ENCODE measurements around the gene WDR55. TPM values are rescaled to one million over a fixed set of nuclear protein-coding genes. Genes with fewer than 3 reads are reported as not detected.

WDR55 gene
- total and polyA plus RNA-seq, 2 of the 13 experiments (the other 11 are each of a cell fraction or from before 2014, with no cell fraction given) = 17.7 to 18.2 TPM

GRCh38 chr5:140710899-140711552 lies 46.3 kb downstream of the WDR55 start (continued):
- TF ChIP-seq ZNF460 (CRISPR knock-in tag; IDR thresholded peaks at IDR 0.05; ENCODE audit: borderline replicate concordance) (no peak; the same call in 1 of the 2 replicates), JUND (CRISPR knock-in tag; IDR thresholded peaks at IDR 0.05) (peak; percentile 76; the same call in 1 of the 2 replicates), ZGPAT (CRISPR knock-in tag; IDR thresholded peaks at IDR 0.05) (peak; percentile 92), ATF7 (IDR thresholded peaks at IDR 0.05) (peak; percentile 65; the same call in 1 of the 2 replicates), ATF7 (CRISPR knock-in tag; IDR thresholded peaks at IDR 0.05) (no peak), TRIM22 (IDR thresholded peaks at IDR 0.05) (no peak), HINFP (CRISPR knock-in tag; IDR thresholded peaks at IDR 0.05; ENCODE audit: low read depth) (peak; percentile 11; the same call in 1 of the 2 replicates), TBL1XR1 (IDR thresholded peaks at IDR 0.05; ENCODE audit: borderline replicate concordance, low read length, partially characterized antibody) (peak; percentile 78), ASH2L (IDR thresholded peaks at IDR 0.05; ENCODE audit: insufficient read length, low read depth, low read length) (peak; percentile 70), ZNF772 (CRISPR knock-in tag; IDR thresholded peaks at IDR 0.05) (peak; percentile 68; the same call in 1 of the 2 replicates), ZNF414 (CRISPR knock-in tag; IDR thresholded peaks at IDR 0.05) (0 out of 2 replicates have a peak, but pooled peaks have one; percentile 63), FOXO1 (CRISPR knock-in tag; IDR thresholded peaks at IDR 0.05) (no peak; the same call in 1 of the 2 replicates), ZNF263 (CRISPR knock-in tag; IDR thresholded peaks at IDR 0.05) (no peak), PITX1 (CRISPR knock-in tag; IDR thresholded peaks at IDR 0.05) (no peak; the same call in 1 of the 2 replicates), ZNF180 (CRISPR knock-in tag; IDR thresholded peaks at IDR 0.05; ENCODE audit: borderline replicate concordance, low read depth) (no peak), ZNF766 (CRISPR knock-in tag; IDR thresholded peaks at IDR 0.05; ENCODE audit: borderline replicate concordance) (peak; percentile 75), ZNF780A (CRISPR knock-in tag; IDR thresholded peaks at IDR 0.05) (no peak), RAD51 (IDR thresholded peaks at IDR 0.05; ENCODE audit: borderline replicate concordance) (no peak), NKX3-1 (CRISPR knock-in tag; IDR thresholded peaks at IDR 0.05) (peak; percentile 70; the same call in 1 of the 2 replicates), ZNF605 (CRISPR knock-in tag; IDR thresholded peaks at IDR 0.05) (peak; percentile 50; the same call in 1 of the 2 replicates), ATF5 (CRISPR knock-in tag; IDR thresholded peaks at IDR 0.05; ENCODE audit: low read depth) (no peak), ZSCAN29 (CRISPR knock-in tag; conservative IDR thresholded peaks at IDR 0.05) (no peak), IRF9 (CRISPR knock-in tag; IDR thresholded peaks at IDR 0.05; ENCODE audit: borderline replicate concordance) (0 out of 2 replicates have a peak, but pooled peaks have one; percentile 31)

Measured in HepG2 (cell line).